IPS-11a (cell line): ENCODE results near the gene ZNF334.
A peak's percentile ranks its signal among the peaks of the same experiment; 100 is the strongest.

Source experiments
- H3K4me3 ChIP-seq: one replicate; pipeline ENCODE4 v1.5.1; 2013; ENCODE audit warnings: low read depth, low read length, control low read depth

The ZNF334 gene

GRCh38 chr20:46488451-46488850 lies 24.9 kb downstream of the ZNF334 start:
- no peak overlapping the region for H3K4me3 ChIP-seq

- H3K4me3 ChIP-seq, result no peak overlapping the region
Measured at GRCh38 chr20:46487628-46488027, 25.7 kb downstream of the ZNF334 start.

- H3K4me3 ChIP-seq, result no peak overlapping the region
Measured at GRCh38 chr20:46485431-46485830, 27.9 kb downstream of the ZNF334 start.

- no peak overlapping the region for H3K4me3 ChIP-seq
Measured at GRCh38 chr20:46484954-46485353, 28.4 kb downstream of the ZNF334 start.

- H3K4me3 ChIP-seq, result no peak overlapping the region
Measured at GRCh38 chr20:46483879-46484278, 29.5 kb downstream of the ZNF334 start.

GRCh38 chr20:46482864-46483263 lies 30.5 kb downstream of the ZNF334 start:
- H3K4me3 ChIP-seq, result no peak overlapping the region

- H3K4me3 ChIP-seq, result no peak overlapping the region
Measured at GRCh38 chr20:46477640-46478039, 35.7 kb downstream of the ZNF334 start.

- no peak overlapping the region for H3K4me3 ChIP-seq
Measured at GRCh38 chr20:46477225-46477624, 36.1 kb downstream of the ZNF334 start.

GRCh38 chr20:46468508-46468907 lies 44.9 kb downstream of the ZNF334 start:
- no peak overlapping the region for H3K4me3 ChIP-seq

- H3K4me3 ChIP-seq, result no peak overlapping the region
Measured at GRCh38 chr20:46464451-46464850, 48.9 kb downstream of the ZNF334 start.

- H3K4me3 ChIP-seq, result no peak overlapping the region
Measured at GRCh38 chr20:46463852-46464251, 49.5 kb downstream of the ZNF334 start.

- no peak overlapping the region for H3K4me3 ChIP-seq
Measured at GRCh38 chr20:46461808-46462207, 51.6 kb downstream of the ZNF334 start.

GRCh38 chr20:46458866-46459750 lies 54.3 kb downstream of the ZNF334 start:
- H3K4me3 ChIP-seq, result peak overlapping the region; percentile 65

- H3K4me3 ChIP-seq, result no peak overlapping the region
Measured at GRCh38 chr20:46456255-46457028, 56.9 kb downstream of the ZNF334 start.

- H3K4me3 ChIP-seq, result no peak overlapping the region
Measured at GRCh38 chr20:46455729-46456128, 57.6 kb downstream of the ZNF334 start.
